B cell (primary cell): ENCODE measurements around the gene FANCD2.

ENCODE experiments used
- CTCF ChIP-seq: fragments of 200-600 bp; IDR thresholded peaks from one replicate; pipeline ENCODE4 v1.8.0; 2022; ENCODE audit warnings: antibody characterized with exemption, mild to moderate bottlenecking
- EZH2 ChIP-seq: IDR thresholded peaks from 2 replicates; pipeline ENCODE4 v1.6.1; 2012; ENCODE audit warnings: borderline replicate concordance, low read depth, mild to moderate bottlenecking, moderate library complexity, low read length; ENCODE audit not compliant: insufficient read depth, poor library complexity, severe bottlenecking

- TF ChIP-seq CTCF, result no peak
- TF ChIP-seq EZH2, result no peak
These were observed 23.3 kb upstream of the FANCD2 start for GRCh38 chr3:10002951-10003350.
